CD4-positive, alpha-beta T cell (primary cell): ENCODE data around the gene DHRS4L2. TPM values are rescaled to one million over a fixed set of nuclear protein-coding genes. Genes with fewer than 3 reads are reported as not detected.
"Not testable (repeated sequence)": the region's sequence is repeated elsewhere in the genome, so short reads cannot be mapped to it uniquely, and the experiment has no call there.

ENCODE experiments used
- ATAC-seq: fragments of 200-7000 bp; cut with Tn5 transposase; one replicate; pipeline ENCODE4 v1.10.0; 2022; ENCODE audit warnings: mild to moderate bottlenecking; ENCODE audit not compliant: poor library complexity
- CTCF ChIA-PET: fragments of 350-600 bp; sonication (Branson Sonifier 250); formaldehyde crosslinking; loops from one replicate; lab custom pipeline; 2021; ENCODE audit warnings: antibody characterized with exemption, inconsistent platforms; lab: Charles Lee
- POLR2A ChIA-PET: fragments of 350-600 bp; sonication (Branson Sonifier 250); formaldehyde crosslinking; loops from one replicate; lab custom pipeline; 2021; ENCODE audit warnings: antibody characterized with exemption, inconsistent platforms; lab: Charles Lee
- DNase-seq, 14 experiments: peaks; one replicate each; pipeline ENCODE4 v3.0.0-alpha.2; 2013 to 2020; ENCODE audit warnings: mixed read lengths in 2 of 14
- H3K27ac ChIP-seq, 2 donors: one replicate each; pipeline versions ENCODE4 v1.5.1 to v1.7.0; 2013; ENCODE audit warnings: low read length in 2 of 2, low read depth in 1 of 2, mild to moderate bottlenecking in 1 of 2
- H3K27me3 ChIP-seq, 2 experiments: 1 replicate in 1 of 2; 2 replicates in 1 of 2; pipeline versions ENCODE4 v1.6.1 to v1.7.0; 2013; ENCODE audit warnings: low read length in 2 of 2, control low read depth in 1 of 2, mild to moderate bottlenecking in 1 of 2, moderate library complexity in 1 of 2; ENCODE audit not compliant: insufficient read depth in 2 of 2, control insufficient read depth in 1 of 2
- H3K36me3 ChIP-seq: one replicate; pipeline ENCODE4 v1.6.1; 2013; ENCODE audit warnings: low read length, control low read depth; ENCODE audit not compliant: insufficient read depth
- H3K4me1 ChIP-seq: one replicate; pipeline ENCODE4 v1.6.1; 2013; ENCODE audit warnings: low read length, control low read depth; ENCODE audit not compliant: insufficient read depth
- H3K4me3 ChIP-seq: one replicate; pipeline ENCODE4 v1.5.1; 2013; ENCODE audit warnings: mild to moderate bottlenecking, low read length, moderate library complexity
- H3K9me3 ChIP-seq, 2 experiments: 1 replicate in 1 of 2; 2 replicates in 1 of 2; pipeline versions ENCODE4 v1.6.1 to v1.7.0; 2013; ENCODE audit warnings: low read length in 2 of 2, mild to moderate bottlenecking in 2 of 2, control low read depth in 1 of 2, moderate library complexity in 1 of 2; ENCODE audit not compliant: control insufficient read depth in 1 of 2, insufficient read depth in 1 of 2
- H3K27ac Mint-ChIP-seq: one replicate; pipeline ENCODE4 v1.8.0; 2020; ENCODE audit warnings: mixed read lengths
- H3K27me3 Mint-ChIP-seq: one replicate; pipeline ENCODE4 v1.8.0; 2021; ENCODE audit warnings: mixed read lengths
- H3K36me3 Mint-ChIP-seq: one replicate; pipeline ENCODE4 v1.8.0; 2021; ENCODE audit warnings: low read depth, mixed read lengths
- H3K4me1 Mint-ChIP-seq: one replicate; pipeline ENCODE4 v1.8.0; 2021; ENCODE audit warnings: low read depth, mixed read lengths
- H3K4me3 Mint-ChIP-seq: one replicate; pipeline ENCODE4 v1.8.0; 2020; ENCODE audit warnings: mild to moderate bottlenecking, mixed read lengths
- H3K9me3 Mint-ChIP-seq: one replicate; pipeline ENCODE4 v1.8.0; 2020; ENCODE audit warnings: mixed read lengths
- intact Hi-C, 2 experiments: fragments of 100-400 bp; cut with DNase I in 1 of 2; cut with micrococcal nuclease in 1 of 2; formaldehyde crosslinking; loops; one replicate each; pipeline versions ENCODE4 v1.15.1 to v1.9.0; 2023 to 2025; cut with DNase I, micrococcal nuclease
- total RNA-seq, 174 experiments: library from RNA in 2 of 174; stranded (reverse) in 2 of 174; gene quantifications; one replicate each; pipeline ENCODE4 v1.2.3 and lab custom pipeline; 2021 to 2026

DHRS4L2 gene
- total RNA-seq, 2 experiments from 2014 or later: 8.3 to 8.7 TPM

GRCh38 chr14:23990961-23991360 is 2.2 kb downstream of the DHRS4L2 start:
- H3K27me3 Mint-ChIP-seq, intact Hi-C loops, H3K27ac ChIP-seq, H3K4me3 ChIP-seq, H3K36me3 ChIP-seq, CTCF ChIA-PET, POLR2A ChIA-PET, H3K4me3 Mint-ChIP-seq, H3K36me3 Mint-ChIP-seq, ATAC-seq, H3K27ac Mint-ChIP-seq, H3K27me3 ChIP-seq, H3K9me3 Mint-ChIP-seq, DNase-seq, H3K9me3 ChIP-seq: not testable (repeated sequence)
- peaks cover 18% of the 10 kb centered on the region for H3K4me1 Mint-ChIP-seq
- peaks cover 15% of the 10 kb centered on the region for H3K4me1 ChIP-seq

GRCh38 chr14:23993042-23993441 is 4.3 kb downstream of the DHRS4L2 start:
- H3K27ac ChIP-seq, H3K4me3 ChIP-seq, POLR2A ChIA-PET, DNase-seq, H3K36me3 Mint-ChIP-seq, H3K27me3 Mint-ChIP-seq, H3K4me3 Mint-ChIP-seq, ATAC-seq, H3K27ac Mint-ChIP-seq, H3K9me3 Mint-ChIP-seq, H3K9me3 ChIP-seq, CTCF ChIA-PET, H3K36me3 ChIP-seq, intact Hi-C loops, H3K27me3 ChIP-seq: not testable (repeated sequence)
- peaks cover 12% of the 10 kb centered on the region for H3K4me1 Mint-ChIP-seq
- H3K4me1 ChIP-seq: peaks cover 15% of the 10 kb centered on the region

GRCh38 chr14:23996009-23996408 is 7.3 kb downstream of the DHRS4L2 start:
- CTCF ChIA-PET: not testable (repeated sequence)

GRCh38 chr14:23996825-23997224 is 8.1 kb downstream of the DHRS4L2 start:
- ATAC-seq, H3K9me3 Mint-ChIP-seq, H3K4me1 ChIP-seq, CTCF ChIA-PET, H3K36me3 Mint-ChIP-seq, H3K4me1 Mint-ChIP-seq, H3K36me3 ChIP-seq, H3K27me3 ChIP-seq, intact Hi-C loops, H3K27me3 Mint-ChIP-seq, H3K27ac Mint-ChIP-seq, H3K9me3 ChIP-seq, H3K27ac ChIP-seq, H3K4me3 ChIP-seq, H3K4me3 Mint-ChIP-seq, POLR2A ChIA-PET, DNase-seq: not testable (repeated sequence)

More at GRCh38 chr14:23996009-23996408, 7.3 kb downstream of the DHRS4L2 start:
- H3K4me3 ChIP-seq, H3K27me3 ChIP-seq, H3K4me1 ChIP-seq, H3K4me3 Mint-ChIP-seq, H3K36me3 Mint-ChIP-seq, H3K27ac Mint-ChIP-seq, H3K9me3 Mint-ChIP-seq, H3K27me3 Mint-ChIP-seq, H3K9me3 ChIP-seq, intact Hi-C loops, H3K27ac ChIP-seq, H3K36me3 ChIP-seq, H3K4me1 Mint-ChIP-seq, ATAC-seq, POLR2A ChIA-PET, DNase-seq: not testable (repeated sequence)

- H3K36me3 ChIP-seq, H3K9me3 Mint-ChIP-seq, ATAC-seq, H3K27ac ChIP-seq, DNase-seq, POLR2A ChIA-PET, H3K4me1 ChIP-seq, H3K27me3 ChIP-seq, H3K9me3 ChIP-seq, H3K36me3 Mint-ChIP-seq, intact Hi-C loops, H3K27me3 Mint-ChIP-seq, H3K4me3 Mint-ChIP-seq, CTCF ChIA-PET, H3K4me3 ChIP-seq, H3K27ac Mint-ChIP-seq, H3K4me1 Mint-ChIP-seq: not testable (repeated sequence)
These were observed 10.9 kb downstream of the DHRS4L2 start for GRCh38 chr14:23999640-24000039.

GRCh38 chr14:24001078-24001477 is 12.3 kb downstream of the DHRS4L2 start:
- not testable (repeated sequence) for H3K9me3 Mint-ChIP-seq

GRCh38 chr14:24001679-24002078 is 12.9 kb downstream of the DHRS4L2 start:
- H3K4me3 Mint-ChIP-seq, H3K27me3 ChIP-seq, POLR2A ChIA-PET, DNase-seq, H3K27ac ChIP-seq, H3K4me1 ChIP-seq, H3K27me3 Mint-ChIP-seq, ATAC-seq, H3K4me3 ChIP-seq, H3K36me3 Mint-ChIP-seq, H3K4me1 Mint-ChIP-seq, H3K36me3 ChIP-seq, H3K27ac Mint-ChIP-seq, intact Hi-C loops, H3K9me3 Mint-ChIP-seq, H3K9me3 ChIP-seq, CTCF ChIA-PET: not testable (repeated sequence)

More at GRCh38 chr14:24001078-24001477, 12.3 kb downstream of the DHRS4L2 start:
- H3K36me3 Mint-ChIP-seq, H3K36me3 ChIP-seq, H3K4me3 ChIP-seq, H3K27me3 ChIP-seq, H3K27me3 Mint-ChIP-seq, H3K27ac ChIP-seq, H3K4me1 Mint-ChIP-seq, H3K4me1 ChIP-seq, ATAC-seq, H3K27ac Mint-ChIP-seq, DNase-seq, H3K9me3 ChIP-seq, H3K4me3 Mint-ChIP-seq, intact Hi-C loops, CTCF ChIA-PET, POLR2A ChIA-PET: not testable (repeated sequence)
